GM12872 (cell line): ENCODE results near the gene TARM1.

Experiments
- TF ChIP-seq, protein P1 (sequence below): IDR thresholded peaks from 3 replicates; pipeline ENCODE4 v1.5.1; 2011; ENCODE audit warnings: low read depth, mild to moderate bottlenecking, low read length, moderate library complexity; ENCODE audit not compliant: insufficient read depth

The TARM1 gene

DNA sequence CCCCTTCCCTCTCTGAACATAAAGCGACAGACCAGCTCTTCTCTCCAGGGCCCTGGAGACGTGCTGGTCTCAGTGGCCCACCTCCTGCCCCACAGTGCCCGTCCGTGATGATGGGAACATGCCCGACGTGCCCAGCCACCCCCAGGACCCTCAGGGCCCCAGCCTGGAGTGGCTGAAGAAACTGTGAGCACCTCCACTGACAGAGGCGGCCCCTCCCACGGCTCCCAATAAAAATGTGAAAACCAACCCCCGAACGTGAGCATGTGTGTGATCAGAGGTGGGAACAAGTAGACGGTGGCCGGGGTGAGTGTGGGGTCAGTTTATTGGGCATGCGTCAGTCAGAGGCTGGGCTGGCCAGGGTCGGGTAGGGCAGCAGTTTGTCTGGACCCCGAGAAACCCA, 25.6 kb upstream of the TARM1 start:
- TF ChIP-seq, protein P1, sequence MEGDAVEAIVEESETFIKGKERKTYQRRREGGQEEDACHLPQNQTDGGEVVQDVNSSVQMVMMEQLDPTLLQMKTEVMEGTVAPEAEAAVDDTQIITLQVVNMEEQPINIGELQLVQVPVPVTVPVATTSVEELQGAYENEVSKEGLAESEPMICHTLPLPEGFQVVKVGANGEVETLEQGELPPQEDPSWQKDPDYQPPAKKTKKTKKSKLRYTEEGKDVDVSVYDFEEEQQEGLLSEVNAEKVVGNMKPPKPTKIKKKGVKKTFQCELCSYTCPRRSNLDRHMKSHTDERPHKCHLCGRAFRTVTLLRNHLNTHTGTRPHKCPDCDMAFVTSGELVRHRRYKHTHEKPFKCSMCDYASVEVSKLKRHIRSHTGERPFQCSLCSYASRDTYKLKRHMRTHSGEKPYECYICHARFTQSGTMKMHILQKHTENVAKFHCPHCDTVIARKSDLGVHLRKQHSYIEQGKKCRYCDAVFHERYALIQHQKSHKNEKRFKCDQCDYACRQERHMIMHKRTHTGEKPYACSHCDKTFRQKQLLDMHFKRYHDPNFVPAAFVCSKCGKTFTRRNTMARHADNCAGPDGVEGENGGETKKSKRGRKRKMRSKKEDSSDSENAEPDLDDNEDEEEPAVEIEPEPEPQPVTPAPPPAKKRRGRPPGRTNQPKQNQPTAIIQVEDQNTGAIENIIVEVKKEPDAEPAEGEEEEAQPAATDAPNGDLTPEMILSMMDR, result no peak

DNA sequence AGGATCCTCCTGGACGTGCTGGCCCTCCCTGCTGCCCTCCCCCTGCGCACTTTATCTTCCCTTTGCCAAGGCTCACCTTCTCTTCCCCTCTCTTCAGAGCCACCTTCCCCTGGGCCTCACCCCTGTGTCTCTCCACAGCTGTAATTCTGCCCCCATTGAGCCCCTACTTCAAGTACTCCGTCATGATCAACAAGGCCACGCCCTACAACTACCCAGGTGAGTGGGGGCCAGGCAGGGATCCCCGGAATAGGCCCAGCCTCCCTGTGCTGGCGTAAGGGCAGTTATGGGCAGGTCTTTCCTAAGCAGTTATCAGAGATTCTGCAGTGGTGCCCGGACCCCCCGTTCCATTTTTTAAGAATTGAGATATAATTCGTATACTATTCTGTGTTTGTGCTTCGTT, 24.6 kb upstream of the TARM1 start:
- TF ChIP-seq, protein P1, result no peak

DNA sequence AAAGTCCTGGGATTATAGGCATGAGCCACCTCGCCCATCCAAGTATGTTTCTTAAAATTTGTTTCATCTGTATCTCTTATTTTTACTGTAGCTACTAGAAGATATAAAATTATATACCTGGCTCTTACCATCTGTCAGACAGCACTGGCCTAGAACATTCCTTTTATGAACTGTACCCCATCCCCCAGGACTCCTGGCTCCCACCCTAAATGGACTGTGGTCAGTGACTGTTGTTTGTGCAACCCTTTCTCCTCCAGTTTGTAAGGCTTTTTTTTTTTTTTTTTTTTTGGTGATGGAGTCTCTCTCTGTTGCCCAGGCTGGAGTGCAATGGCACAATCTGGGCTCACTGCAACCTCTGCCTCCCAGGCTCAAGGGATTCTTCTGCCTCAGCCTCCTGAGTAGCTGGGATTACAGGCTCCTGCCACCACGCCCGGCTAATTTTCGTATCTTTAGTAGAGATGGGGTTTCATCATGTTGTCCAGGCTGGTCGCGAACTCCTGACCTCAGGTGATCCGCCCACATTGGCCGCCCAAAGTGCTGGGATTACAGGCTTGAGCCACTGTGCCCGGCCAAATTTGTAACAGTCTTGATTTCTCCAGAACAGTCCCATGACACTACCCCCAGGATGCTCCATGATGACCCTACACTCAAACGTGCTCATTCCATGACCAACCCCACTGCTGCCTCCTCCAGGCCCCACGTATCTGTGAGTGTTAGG, 24.0 kb upstream of the TARM1 start:
- TF ChIP-seq, protein P1, result no peak

DNA sequence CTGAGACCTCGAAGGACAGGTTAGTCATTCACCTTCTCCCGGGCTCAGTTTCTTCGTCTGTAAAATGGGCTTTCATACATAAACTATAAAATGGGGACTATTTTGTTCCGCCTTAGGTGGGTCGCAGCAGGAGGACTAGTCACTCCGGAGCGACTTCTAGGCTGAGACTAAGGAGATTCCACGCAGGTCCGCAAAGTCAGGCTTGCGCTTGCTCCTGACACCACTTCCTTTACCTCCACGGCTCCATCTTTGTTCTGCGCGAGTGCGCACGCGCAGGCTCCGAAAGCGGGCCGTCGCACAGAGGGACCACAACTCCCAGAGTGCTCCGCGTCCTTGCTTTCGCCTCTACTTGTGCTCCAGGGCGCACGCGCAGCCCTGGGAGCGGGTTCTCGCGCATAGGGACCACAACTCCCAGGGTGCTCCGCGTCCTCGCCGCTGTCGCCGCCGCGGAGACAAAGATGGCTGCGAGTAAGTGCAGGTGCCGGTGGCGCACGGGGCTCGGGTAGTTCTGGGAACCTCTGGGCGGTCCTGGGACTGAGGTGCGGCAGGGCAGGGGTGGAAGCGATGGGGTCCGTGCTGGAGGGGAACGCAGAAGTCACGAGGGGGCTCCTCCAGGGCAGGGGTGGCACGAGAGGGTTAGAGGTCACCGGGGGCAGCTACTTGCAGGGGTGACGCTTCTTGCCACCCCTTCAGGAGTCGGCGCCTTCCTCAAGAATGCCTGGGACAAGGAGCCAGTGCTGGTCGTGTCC, 21.4 kb upstream of the TARM1 start, which contains the start of gene NDUFA3:
Gene NDUFA3 (plus strand): TSS at position 435 of the 749 bp plus-strand sequence. CDS start 24 bp downstream, at position 459.
- TF ChIP-seq, protein P1, result no peak

DNA sequence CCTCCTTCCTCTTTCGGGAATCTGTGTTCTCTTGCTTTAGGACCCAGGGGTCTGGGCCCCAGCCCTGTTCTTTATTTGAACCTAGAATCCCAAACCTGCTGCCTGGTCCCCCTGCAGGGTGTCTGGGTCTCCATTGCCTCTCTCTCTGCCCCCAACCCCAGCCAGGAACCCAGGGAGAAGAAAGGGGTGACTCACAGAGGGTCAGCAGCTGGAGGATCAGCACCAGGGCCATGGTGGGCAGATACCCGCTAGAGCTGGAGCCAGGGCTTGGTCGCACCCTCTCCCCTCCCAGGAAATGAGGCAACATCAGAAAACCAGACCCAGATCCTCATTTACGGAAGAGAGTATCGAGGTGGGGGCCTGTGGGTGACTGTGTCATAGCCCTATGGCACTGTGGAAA, 19.4 kb upstream of the TARM1 start, which contains the start of gene OSCAR:
Gene OSCAR (minus strand): TSS at position 243 of the 400 bp plus-strand sequence. CDS start 11 bp downstream, at position 232.
- TF ChIP-seq, protein P1, result no peak

DNA sequence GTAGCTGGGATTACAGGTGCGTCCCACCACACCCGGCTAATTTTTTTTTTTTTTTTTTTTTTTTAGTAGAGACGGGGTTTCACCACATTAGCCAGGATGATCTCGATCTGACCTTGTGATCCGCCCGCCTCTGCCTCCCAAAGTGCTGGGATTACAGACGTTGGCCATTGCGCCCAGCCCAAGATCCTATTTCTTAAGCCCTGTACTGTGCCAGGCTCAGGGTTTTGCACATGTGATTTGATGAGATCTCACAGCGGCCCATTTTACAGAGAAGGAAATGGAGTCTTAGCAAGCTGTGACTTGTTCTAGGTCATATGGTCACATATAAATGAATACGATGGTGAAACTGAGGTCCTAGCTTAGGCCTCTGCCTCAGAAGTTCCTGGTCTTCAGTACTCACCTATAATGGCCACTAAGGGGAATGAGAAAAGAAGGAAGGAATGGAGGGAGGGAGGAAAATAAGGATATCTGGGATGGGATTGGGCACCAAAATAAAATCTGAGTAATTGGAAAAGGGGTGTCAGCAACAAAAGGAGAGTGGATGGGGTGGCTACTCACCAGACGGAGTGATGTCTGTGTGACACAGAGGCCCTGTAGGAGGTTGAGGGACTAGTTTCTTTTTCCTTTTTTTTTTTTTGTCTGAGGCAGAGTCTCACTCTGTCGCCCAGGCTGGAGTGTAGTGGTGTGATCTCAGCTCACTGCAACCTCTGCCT, 18.2 kb upstream of the TARM1 start:
- TF ChIP-seq, protein P1, result no peak

DNA sequence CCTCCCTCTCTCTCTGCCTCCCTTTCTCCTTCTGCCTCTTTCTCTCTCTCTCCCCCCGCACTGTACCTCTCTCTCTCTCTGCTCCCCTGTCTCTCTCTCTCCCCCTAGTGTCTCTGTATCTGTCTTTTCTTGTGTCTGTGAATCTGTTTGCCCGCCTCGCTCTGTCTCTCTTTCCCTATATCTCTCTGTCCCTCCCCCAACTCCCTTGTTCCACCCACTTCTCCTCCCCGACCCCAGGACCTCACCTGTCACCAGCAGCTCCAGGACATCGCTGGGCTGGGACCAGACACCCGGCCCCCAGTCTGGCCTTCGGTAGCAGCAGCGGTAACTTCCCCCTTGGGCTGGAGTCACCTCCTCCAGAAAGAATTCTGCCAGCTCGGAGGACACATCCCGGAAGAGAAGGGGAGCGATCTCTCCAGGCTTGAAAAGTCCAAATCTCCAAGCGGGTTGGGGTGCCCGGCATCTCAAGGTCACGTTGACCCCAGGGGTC, 15.5 kb upstream of the TARM1 start:
- TF ChIP-seq, protein P1, result no peak
